ENCODE data around the gene LBX2.

GRCh38 chr2:74481961-74482800 lies 17.2 kb downstream of the LBX2 start:
- TF ChIP-seq CTCF (IDR thresholded peaks at IDR 0.05) = no peak
- TF ChIP-seq ZFX (IDR thresholded peaks at IDR 0.05; ENCODE audit: borderline replicate concordance) = no peak
